Measurements from ENCODE around the gene ARFGEF3. TPM values are rescaled to one million over a fixed set of nuclear protein-coding genes. Genes with fewer than 3 reads are reported as not detected.

ARFGEF3 gene
- total and polyA plus RNA-seq, 2 experiments from 2014 or later, result 5.8 to 24.6 TPM

- H3K4me1 ChIP-seq (ENCODE audit: insufficient read depth), result peaks cover 10% of the 10 kb centered on the region; the same call in 1 of the 2 replicates
Measured at GRCh38 chr6:138371720-138372119, 210.0 kb downstream of the ARFGEF3 start.

More at GRCh38 chr6:138371720-138372119, 210.0 kb downstream of the ARFGEF3 start:
- DNase-seq (ENCODE audit: low spot score) (no peak), ATAC-seq (no peak)
- no peaks in the 10 kb centered on the region for H3K79me2 ChIP-seq (replicated peaks; ENCODE audit: insufficient read depth)
- TF ChIP-seq JUNB (IDR thresholded peaks at IDR 0.05; ENCODE audit: unreplicated experiment), result no peak
- TF ChIP-seq POLR2AphosphoS5 (IDR thresholded peaks at IDR 0.05; ENCODE audit: low read depth), result no peak
- TF ChIP-seq NANOG (IDR thresholded peaks at IDR 0.05; ENCODE audit: borderline replicate concordance), result no peak
- no peak for TF ChIP-seq ZNF331 (CRISPR knock-in tag; IDR thresholded peaks at IDR 0.05; ENCODE audit: low read depth)
- TF ChIP-seq EZH2 (IDR thresholded peaks at IDR 0.05; ENCODE audit: low read depth, unreplicated experiment), result no peak
- TF ChIP-seq EZH2phosphoT487 (IDR thresholded peaks at IDR 0.05; ENCODE audit: unreplicated experiment), result no peak
- TF ChIP-seq, protein P1, sequence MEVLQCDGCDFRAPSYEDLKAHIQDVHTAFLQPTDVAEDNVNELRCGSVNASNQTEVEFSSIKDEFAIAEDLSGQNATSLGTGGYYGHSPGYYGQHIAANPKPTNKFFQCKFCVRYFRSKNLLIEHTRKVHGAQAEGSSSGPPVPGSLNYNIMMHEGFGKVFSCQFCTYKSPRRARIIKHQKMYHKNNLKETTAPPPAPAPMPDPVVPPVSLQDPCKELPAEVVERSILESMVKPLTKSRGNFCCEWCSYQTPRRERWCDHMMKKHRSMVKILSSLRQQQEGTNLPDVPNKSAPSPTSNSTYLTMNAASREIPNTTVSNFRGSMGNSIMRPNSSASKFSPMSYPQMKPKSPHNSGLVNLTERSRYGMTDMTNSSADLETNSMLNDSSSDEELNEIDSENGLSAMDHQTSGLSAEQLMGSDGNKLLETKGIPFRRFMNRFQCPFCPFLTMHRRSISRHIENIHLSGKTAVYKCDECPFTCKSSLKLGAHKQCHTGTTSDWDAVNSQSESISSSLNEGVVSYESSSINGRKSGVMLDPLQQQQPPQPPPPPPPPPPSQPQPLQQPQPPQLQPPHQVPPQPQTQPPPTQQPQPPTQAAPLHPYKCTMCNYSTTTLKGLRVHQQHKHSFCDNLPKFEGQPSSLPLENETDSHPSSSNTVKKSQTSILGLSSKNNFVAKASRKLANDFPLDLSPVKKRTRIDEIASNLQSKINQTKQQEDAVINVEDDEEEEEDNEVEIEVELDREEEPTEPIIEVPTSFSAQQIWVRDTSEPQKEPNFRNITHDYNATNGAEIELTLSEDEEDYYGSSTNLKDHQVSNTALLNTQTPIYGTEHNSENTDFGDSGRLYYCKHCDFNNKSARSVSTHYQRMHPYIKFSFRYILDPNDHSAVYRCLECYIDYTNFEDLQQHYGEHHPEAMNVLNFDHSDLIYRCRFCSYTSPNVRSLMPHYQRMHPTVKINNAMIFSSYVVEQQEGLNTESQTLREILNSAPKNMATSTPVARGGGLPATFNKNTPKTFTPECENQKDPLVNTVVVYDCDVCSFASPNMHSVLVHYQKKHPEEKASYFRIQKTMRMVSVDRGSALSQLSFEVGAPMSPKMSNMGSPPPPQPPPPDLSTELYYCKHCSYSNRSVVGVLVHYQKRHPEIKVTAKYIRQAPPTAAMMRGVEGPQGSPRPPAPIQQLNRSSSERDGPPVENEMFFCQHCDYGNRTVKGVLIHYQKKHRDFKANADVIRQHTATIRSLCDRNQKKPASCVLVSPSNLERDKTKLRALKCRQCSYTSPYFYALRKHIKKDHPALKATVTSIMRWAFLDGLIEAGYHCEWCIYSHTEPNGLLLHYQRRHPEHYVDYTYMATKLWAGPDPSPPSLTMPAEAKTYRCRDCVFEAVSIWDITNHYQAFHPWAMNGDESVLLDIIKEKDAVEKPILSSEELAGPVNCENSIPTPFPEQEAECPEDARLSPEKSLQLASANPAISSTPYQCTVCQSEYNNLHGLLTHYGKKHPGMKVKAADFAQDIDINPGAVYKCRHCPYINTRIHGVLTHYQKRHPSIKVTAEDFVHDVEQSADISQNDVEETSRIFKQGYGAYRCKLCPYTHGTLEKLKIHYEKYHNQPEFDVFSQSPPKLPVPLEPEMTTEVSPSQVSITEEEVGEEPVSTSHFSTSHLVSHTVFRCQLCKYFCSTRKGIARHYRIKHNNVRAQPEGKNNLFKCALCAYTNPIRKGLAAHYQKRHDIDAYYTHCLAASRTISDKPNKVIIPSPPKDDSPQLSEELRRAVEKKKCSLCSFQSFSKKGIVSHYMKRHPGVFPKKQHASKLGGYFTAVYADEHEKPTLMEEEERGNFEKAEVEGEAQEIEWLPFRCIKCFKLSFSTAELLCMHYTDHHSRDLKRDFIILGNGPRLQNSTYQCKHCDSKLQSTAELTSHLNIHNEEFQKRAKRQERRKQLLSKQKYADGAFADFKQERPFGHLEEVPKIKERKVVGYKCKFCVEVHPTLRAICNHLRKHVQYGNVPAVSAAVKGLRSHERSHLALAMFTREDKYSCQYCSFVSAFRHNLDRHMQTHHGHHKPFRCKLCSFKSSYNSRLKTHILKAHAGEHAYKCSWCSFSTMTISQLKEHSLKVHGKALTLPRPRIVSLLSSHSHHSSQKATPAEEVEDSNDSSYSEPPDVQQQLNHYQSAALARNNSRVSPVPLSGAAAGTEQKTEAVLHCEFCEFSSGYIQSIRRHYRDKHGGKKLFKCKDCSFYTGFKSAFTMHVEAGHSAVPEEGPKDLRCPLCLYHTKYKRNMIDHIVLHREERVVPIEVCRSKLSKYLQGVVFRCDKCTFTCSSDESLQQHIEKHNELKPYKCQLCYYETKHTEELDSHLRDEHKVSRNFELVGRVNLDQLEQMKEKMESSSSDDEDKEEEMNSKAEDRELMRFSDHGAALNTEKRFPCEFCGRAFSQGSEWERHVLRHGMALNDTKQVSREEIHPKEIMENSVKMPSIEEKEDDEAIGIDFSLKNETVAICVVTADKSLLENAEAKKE (CRISPR knock-in tag; IDR thresholded peaks at IDR 0.05), result no peak
- TF ChIP-seq CTCF (conservative IDR thresholded peaks at IDR 0.05; ENCODE audit: low read depth in 2 of 2), result no peak
- TF ChIP-seq STAT1 (IDR thresholded peaks at IDR 0.05; ENCODE audit: unreplicated experiment), result no peak
- TF ChIP-seq ETS1 (IDR thresholded peaks at IDR 0.05), result no peak
- TF ChIP-seq, protein P2, sequence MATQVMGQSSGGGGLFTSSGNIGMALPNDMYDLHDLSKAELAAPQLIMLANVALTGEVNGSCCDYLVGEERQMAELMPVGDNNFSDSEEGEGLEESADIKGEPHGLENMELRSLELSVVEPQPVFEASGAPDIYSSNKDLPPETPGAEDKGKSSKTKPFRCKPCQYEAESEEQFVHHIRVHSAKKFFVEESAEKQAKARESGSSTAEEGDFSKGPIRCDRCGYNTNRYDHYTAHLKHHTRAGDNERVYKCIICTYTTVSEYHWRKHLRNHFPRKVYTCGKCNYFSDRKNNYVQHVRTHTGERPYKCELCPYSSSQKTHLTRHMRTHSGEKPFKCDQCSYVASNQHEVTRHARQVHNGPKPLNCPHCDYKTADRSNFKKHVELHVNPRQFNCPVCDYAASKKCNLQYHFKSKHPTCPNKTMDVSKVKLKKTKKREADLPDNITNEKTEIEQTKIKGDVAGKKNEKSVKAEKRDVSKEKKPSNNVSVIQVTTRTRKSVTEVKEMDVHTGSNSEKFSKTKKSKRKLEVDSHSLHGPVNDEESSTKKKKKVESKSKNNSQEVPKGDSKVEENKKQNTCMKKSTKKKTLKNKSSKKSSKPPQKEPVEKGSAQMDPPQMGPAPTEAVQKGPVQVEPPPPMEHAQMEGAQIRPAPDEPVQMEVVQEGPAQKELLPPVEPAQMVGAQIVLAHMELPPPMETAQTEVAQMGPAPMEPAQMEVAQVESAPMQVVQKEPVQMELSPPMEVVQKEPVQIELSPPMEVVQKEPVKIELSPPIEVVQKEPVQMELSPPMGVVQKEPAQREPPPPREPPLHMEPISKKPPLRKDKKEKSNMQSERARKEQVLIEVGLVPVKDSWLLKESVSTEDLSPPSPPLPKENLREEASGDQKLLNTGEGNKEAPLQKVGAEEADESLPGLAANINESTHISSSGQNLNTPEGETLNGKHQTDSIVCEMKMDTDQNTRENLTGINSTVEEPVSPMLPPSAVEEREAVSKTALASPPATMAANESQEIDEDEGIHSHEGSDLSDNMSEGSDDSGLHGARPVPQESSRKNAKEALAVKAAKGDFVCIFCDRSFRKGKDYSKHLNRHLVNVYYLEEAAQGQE (IDR thresholded peaks at IDR 0.05; ENCODE audit: unreplicated experiment), result no peak
- TF ChIP-seq CREB1 (CRISPR knock-in tag; IDR thresholded peaks at IDR 0.05; ENCODE audit: low read depth), result no peak
- no peak for TF ChIP-seq ZNF114 (CRISPR knock-in tag; IDR thresholded peaks at IDR 0.05)
- H4K20me1 ChIP-seq (replicated peaks; ENCODE audit: insufficient read depth), result no peaks in the 10 kb centered on the region
- Mint-ChIP-seq H3K4me1 (peaks cover 19% of the 10 kb centered on the region; the same call in 2 of the 3 replicates), H3K27me3 (ENCODE audit: insufficient read depth, low read depth, poor library complexity) (peaks cover 2% of the 10 kb centered on the region), H3K9me3 (peaks cover 5% of the 10 kb centered on the region; the same call in 2 of the 3 replicates), H3K4me3 (no peak overlapping the region), H3K36me3 (ENCODE audit: low read depth) (no peaks in the 10 kb centered on the region; the same call in 2 of the 3 replicates), H3K27ac (no peak overlapping the region)
- no peak overlapping the region for H3K27ac ChIP-seq (ENCODE audit: low read depth)
- no peaks in the 10 kb centered on the region for H3F3A ChIP-seq (replicated peaks; ENCODE audit: low read depth)
- H3K9me2 ChIP-seq (ENCODE audit: insufficient read depth), result no peaks in the 10 kb centered on the region
- no peak overlapping the region for H3K4me2 ChIP-seq
- no peak overlapping the region for H2AFZ ChIP-seq
- no peak overlapping the region for H3K4me3 ChIP-seq
- no peaks in the 10 kb centered on the region for H3K36me3 ChIP-seq (ENCODE audit: insufficient read depth)
- H3K27me3 ChIP-seq (ENCODE audit: insufficient read depth), result no peaks in the 10 kb centered on the region
